Adrenal gland (tissue), 12 donors: ENCODE data around the gene MACROD2. TPM values are rescaled to one million over a fixed set of nuclear protein-coding genes. Genes with fewer than 3 reads are reported as not detected.

Source experiments
- DNase-seq, 7 donors: peaks; one replicate each; pipeline ENCODE4 v3.0.0-alpha.2; 2019 to 2020
- H3K27ac ChIP-seq, 5 donors: fragments of 200-600 bp; sonication (generic) in 4 of 5; 1 replicate in 3 of 5; 2 replicates in 2 of 5; pipeline versions ENCODE4 v1.5.1 to v1.8.0; 2016 to 2020; ENCODE audit warnings: mild to moderate bottlenecking in 1 of 5
- H3K27me3 ChIP-seq: fragments of 200-600 bp; 2 replicates; pipeline ENCODE4 v1.8.0; 2021
- H3K36me3 ChIP-seq, 2 donors: fragments of 200-600 bp; replicated peaks in 1 of 2; 1 replicate in 1 of 2; 2 replicates in 1 of 2; pipeline versions ENCODE4 v1.5.1 to v1.8.0; 2018 to 2022
- H3K4me1 ChIP-seq, 2 donors: fragments of 200-600 bp; replicated peaks in 1 of 2; 1 replicate in 1 of 2; 2 replicates in 1 of 2; pipeline versions ENCODE4 v1.5.1 to v1.8.0; 2018 to 2021
- H3K4me3 ChIP-seq, 4 donors: fragments of 200-600 bp; sonication (generic) in 3 of 4; one replicate each; pipeline ENCODE4 v1.5.1; 2016 to 2018
- H3K9me3 ChIP-seq, 3 donors: fragments of 200-600 bp; sonication (generic) in 1 of 3; replicated peaks in 1 of 3; 1 replicate in 2 of 3; 2 replicates in 1 of 3; pipeline versions ENCODE4 v1.5.1 to v1.8.0; 2016 to 2021
- CTCF ChIP-seq, 6 experiments: fragments of 450-650 bp in 4 of 6; fragments of 200-600 bp in 2 of 6; sonication (generic) in 1 of 6; IDR thresholded peaks; 1 replicate in 5 of 6; 2 replicates in 1 of 6; pipeline versions ENCODE4 v1.5.1 to v1.8.0; 2016 to 2021; ENCODE audit warnings: antibody characterized with exemption in 6 of 6, mild to moderate bottlenecking in 2 of 6, moderate library complexity in 1 of 6
- POLR2A ChIP-seq, 2 donors: fragments of 450-650 bp; IDR thresholded peaks; one replicate each; pipeline ENCODE4 v1.6.1; 2017; ENCODE audit warnings: antibody characterized with exemption in 2 of 2, mild to moderate bottlenecking in 2 of 2, moderate library complexity in 1 of 2
- WGBS, 4 donors: extraction: QIAGEN DNeasy Blood & Tissue Kit in 2 of 4; methylation state at CpG; one replicate each; pipeline versions ENCODE4 v1.1.5 to v1.1.7; 2013 to 2017; 5-methylcytosine and 5-hydroxymethylcytosine counted together
- intact Hi-C, 2 donors: fragments of 100-400 bp; cut with DNase I; formaldehyde crosslinking; loops; one replicate each; pipeline versions ENCODE4 v1.14.1 to v1.15.0; 2022 to 2023
- polyA plus RNA-seq, 3 donors: library from polyadenylated mRNA; stranded (reverse); fragments of 200-250 nt in 2 of 3; fragments of 350-450 nt in 1 of 3; fragmentation: Illumina TruSeq in 1 of 3; extraction: RNeasy Lipid Tissue Mini Kit (QIAGEN cat#74804) in 1 of 3; gene quantifications; one replicate each; pipeline ENCODE4 v1.2.3, GENCODE V29; 2013 to 2014
- total RNA-seq, 9 donors: library from RNA; depleted of rRNA in 4 of 9; stranded (reverse); fragments of >200 nt in 4 of 9; fragments of 120-200 nt in 1 of 9; fragmentation: NEBNext Ultra II Directional in 1 of 9; extraction: Animal tissue kit (Norgen Biotek cat#: 25700) in 1 of 9; gene quantifications; one replicate each; pipeline versions ENCODE4 v1.1.0 to v1.2.4, GENCODE V29; 2013 to 2023
- donor health status: healthy with polysubstance abuse.
- donor health status: Bipolar disorder and iron deficiency.
- donor health status: DM: yes; HTN: yes; CAD: no.
- donor health status: DM: no; HTN: no; CAD: no.
- donor health status: DM: no; HTN: no; CAD: no.
- donor health status: DM: yes; HTN: yes; CAD: no.

Gene MACROD2
- total and polyA plus RNA-seq, 12 donors, result 1.1 to 21.2 (median 6.4) TPM

- TF ChIP-seq POLR2A (IDR thresholded peaks at IDR 0.05), result no peak
- H3K4me1 ChIP-seq, result no peaks in the 10 kb centered on the region
- no peaks in the 10 kb centered on the region for H3K36me3 ChIP-seq
- no peak overlapping the region for H3K4me3 ChIP-seq
- no peak overlapping the region for H3K27ac ChIP-seq
- no peaks in the 10 kb centered on the region for H3K9me3 ChIP-seq
- intact Hi-C loops, result no loop called here
- no peaks in the 10 kb centered on the region for H3K27me3 ChIP-seq
- 82 to 90% (median 86%) methylated on average over 2 of the region's 2 CpGs for WGBS, 4 donors
- DNase-seq, result no peak
Measured at GRCh38 chr20:15643713-15644112, 1648.4 kb downstream of the MACROD2 start.

- H3K4me3 ChIP-seq, result no peak overlapping the region
- no peak overlapping the region for H3K27ac ChIP-seq
- TF ChIP-seq CTCF (IDR thresholded peaks at IDR 0.05), result no peak
- no peak for TF ChIP-seq POLR2A (IDR thresholded peaks at IDR 0.05)
- H3K36me3 ChIP-seq, result no peaks in the 10 kb centered on the region
- no peaks in the 10 kb centered on the region for H3K9me3 ChIP-seq
- intact Hi-C loops, result no loop called here
- no peak for DNase-seq
- no peaks in the 10 kb centered on the region for H3K4me1 ChIP-seq
- 80 to 89% (median 86%) methylated on average over 2 of the region's 2 CpGs for WGBS, 4 donors
- no peaks in the 10 kb centered on the region for H3K27me3 ChIP-seq
Measured at GRCh38 chr20:15645816-15646215, 1650.5 kb downstream of the MACROD2 start.

- no peak for DNase-seq
- Histone ChIP-seq H3K27ac (no peak overlapping the region), H3K27me3 (no peaks in the 10 kb centered on the region), H3K4me3 (no peak overlapping the region), H3K4me1 (no peaks in the 10 kb centered on the region), H3K36me3 (no peaks in the 10 kb centered on the region), H3K9me3 (no peaks in the 10 kb centered on the region)
- 86 to 92% (median 91%) methylated on average over 8 of the region's 8 CpGs for WGBS, 4 donors
- no peak for TF ChIP-seq CTCF (IDR thresholded peaks at IDR 0.05)
- no peak for TF ChIP-seq POLR2A (IDR thresholded peaks at IDR 0.05)
- intact Hi-C loops, result no loop called here
Measured at GRCh38 chr20:15653396-15654207, 1658.3 kb downstream of the MACROD2 start.

GRCh38 chr20:15654208-15654649 is 1658.9 kb downstream of the MACROD2 start:
- Histone ChIP-seq H3K9me3 (no peaks in the 10 kb centered on the region), H3K4me1 (no peaks in the 10 kb centered on the region), H3K36me3 (no peaks in the 10 kb centered on the region), H3K4me3 (no peak overlapping the region), H3K27me3 (no peaks in the 10 kb centered on the region), H3K27ac (no peak overlapping the region)
- WGBS, 4 donors, result 54 to 67% (median 61%) methylated on average over 2 of the region's 2 CpGs
- TF ChIP-seq CTCF (IDR thresholded peaks at IDR 0.05), result peak; percentile 40 to 62 (median 55)
- no peak for TF ChIP-seq POLR2A (IDR thresholded peaks at IDR 0.05)
- DNase-seq, result peak; percentile 26 to 55 (median 46)
- intact Hi-C loops, result no loop called here
